IPS-18a (cell line): ENCODE results near the gene ZNF639.
"Not testable (repeated sequence)": the region's sequence is repeated elsewhere in the genome, so short reads cannot be mapped to it uniquely, and the experiment has no call there.

Experiments used
- H3K27ac ChIP-seq: one replicate; pipeline ENCODE4 v1.5.1; 2013; ENCODE audit warnings: low read length
- H3K27me3 ChIP-seq: one replicate; pipeline ENCODE4 v1.6.1; 2013; ENCODE audit warnings: mild to moderate bottlenecking, low read length; ENCODE audit not compliant: control insufficient read depth, insufficient read depth
- H3K36me3 ChIP-seq: one replicate; pipeline ENCODE4 v1.6.1; 2013; ENCODE audit warnings: low read depth, low read length; ENCODE audit not compliant: control insufficient read depth
- H3K4me1 ChIP-seq: one replicate; pipeline ENCODE4 v1.6.1; 2013; ENCODE audit warnings: low read depth, low read length; ENCODE audit not compliant: control insufficient read depth
- H3K4me3 ChIP-seq: one replicate; pipeline ENCODE4 v1.5.1; 2013; ENCODE audit warnings: low read length
- H3K9ac ChIP-seq: one replicate; pipeline ENCODE4 v1.6.1; 2013; ENCODE audit warnings: mild to moderate bottlenecking, low read length, moderate library complexity
- H3K9me3 ChIP-seq: one replicate; pipeline ENCODE4 v1.6.1; 2013; ENCODE audit warnings: low read depth, low read length; ENCODE audit not compliant: control insufficient read depth

Gene ZNF639

DNA sequence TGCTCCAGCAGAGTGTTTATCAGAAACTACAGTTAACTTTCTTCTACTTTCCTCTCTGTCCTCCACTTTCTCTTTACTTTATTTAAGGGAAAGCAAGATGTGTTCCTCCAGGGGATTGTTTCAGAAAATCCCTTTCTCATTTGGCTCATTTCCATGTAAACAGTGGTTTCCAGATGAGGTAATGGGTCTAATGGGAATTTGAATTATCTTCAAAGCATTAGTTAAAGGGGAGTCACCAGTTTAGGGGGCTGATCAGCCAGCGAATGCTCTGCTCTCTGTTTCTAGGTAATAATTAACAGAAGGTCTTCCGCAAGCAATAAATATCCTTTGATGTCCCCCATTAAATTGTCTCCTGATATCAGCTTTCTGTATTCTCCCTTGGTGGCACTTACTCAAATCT lies 30.4 kb upstream of the ZNF639 start:
- H3K9ac ChIP-seq: no peak overlapping the region
- H3K4me3 ChIP-seq: no peak overlapping the region
- no peaks in the 10 kb centered on the region for H3K9me3 ChIP-seq
- peaks cover 5% of the 10 kb centered on the region for H3K4me1 ChIP-seq
- no peaks in the 10 kb centered on the region for H3K36me3 ChIP-seq
- no peak overlapping the region for H3K27ac ChIP-seq
- H3K27me3 ChIP-seq: no peaks in the 10 kb centered on the region

- Histone ChIP-seq H3K27me3 (no peaks in the 10 kb centered on the region), H3K9me3 (no peaks in the 10 kb centered on the region), H3K27ac (no peak overlapping the region), H3K9ac (no peak overlapping the region), H3K4me1 (peaks cover 5% of the 10 kb centered on the region), H3K36me3 (no peaks in the 10 kb centered on the region), H3K4me3 (no peak overlapping the region)
These were observed 24.7 kb upstream of the ZNF639 start for GRCh38 chr3:179297971-179298725.

DNA sequence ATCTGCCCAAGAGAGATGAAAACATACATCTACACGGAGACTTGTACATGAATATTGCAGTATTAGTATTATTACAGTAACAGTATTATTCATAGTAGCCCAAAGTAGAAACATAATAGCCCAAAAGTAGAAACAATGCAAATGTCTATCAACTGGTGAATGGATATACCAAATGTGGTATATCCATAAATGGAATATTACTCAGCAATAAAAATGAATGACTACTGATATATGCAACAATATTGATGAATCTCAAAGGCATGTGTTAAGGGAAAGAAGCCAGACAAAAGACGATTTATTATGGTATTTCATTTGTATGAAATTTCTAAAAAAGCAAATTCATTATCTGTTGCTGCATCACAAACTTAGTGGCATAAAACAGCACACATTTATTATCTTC lies 23.5 kb upstream of the ZNF639 start:
- Histone ChIP-seq H3K27me3 (no peaks in the 10 kb centered on the region), H3K4me1 (peaks cover 5% of the 10 kb centered on the region), H3K4me3 (no peak overlapping the region), H3K27ac (no peak overlapping the region), H3K9ac (no peak overlapping the region), H3K36me3 (no peaks in the 10 kb centered on the region), H3K9me3 (no peaks in the 10 kb centered on the region)

DNA sequence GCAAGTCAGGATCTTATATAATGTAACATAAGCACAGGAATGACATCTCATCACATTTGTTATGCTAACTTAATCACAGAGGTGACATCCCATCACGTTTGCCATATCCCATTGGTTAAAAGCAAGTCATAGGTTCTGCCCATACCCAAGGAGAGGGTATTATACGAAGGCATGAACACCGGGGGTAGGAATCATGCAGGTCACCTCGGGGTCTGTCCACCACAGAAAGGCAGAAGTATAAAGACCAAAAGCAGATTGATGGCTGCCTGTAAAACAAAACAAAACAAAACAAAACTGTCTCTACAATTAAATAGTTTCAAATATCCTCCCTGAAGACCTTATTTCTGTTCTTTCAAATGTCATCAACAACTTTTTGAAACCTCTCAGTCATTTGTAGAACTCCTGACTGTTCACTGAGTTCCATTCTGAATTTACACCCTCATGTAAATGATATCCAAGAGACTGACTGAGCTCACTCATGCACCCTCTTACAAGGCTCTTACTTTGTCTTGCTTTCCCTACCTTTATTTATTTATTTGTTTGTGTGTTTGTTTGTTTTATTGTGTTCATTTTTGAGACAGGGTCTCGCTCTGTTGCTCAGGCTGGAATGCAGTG lies 22.7 kb upstream of the ZNF639 start:
- no peaks in the 10 kb centered on the region for H3K9me3 ChIP-seq
- H3K27me3 ChIP-seq: no peaks in the 10 kb centered on the region
- H3K4me1 ChIP-seq: peaks cover 5% of the 10 kb centered on the region
- H3K36me3 ChIP-seq: no peaks in the 10 kb centered on the region
- no peak overlapping the region for H3K27ac ChIP-seq
- no peak overlapping the region for H3K9ac ChIP-seq
- H3K4me3 ChIP-seq: no peak overlapping the region

DNA sequence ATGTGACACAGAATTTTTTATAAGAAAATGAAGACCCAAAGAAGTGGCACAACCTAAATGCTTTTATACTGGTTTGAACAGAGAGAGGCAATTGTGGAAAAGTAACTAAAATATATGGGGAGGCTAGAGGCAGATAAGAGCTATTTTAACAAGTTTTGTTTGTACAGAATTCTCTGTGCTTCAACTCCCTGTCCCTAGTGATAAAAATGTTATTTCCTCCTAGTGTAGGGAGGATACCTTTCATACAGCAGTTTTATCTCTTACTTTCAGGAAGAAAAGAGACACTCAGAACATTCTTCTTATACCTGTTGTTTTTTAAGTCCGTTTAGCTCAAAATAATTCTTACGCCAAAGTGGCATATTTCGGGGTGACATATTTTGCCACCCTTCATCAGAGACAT lies 21.2 kb upstream of the ZNF639 start:
- Histone ChIP-seq H3K27me3 (no peaks in the 10 kb centered on the region), H3K4me1 (no peaks in the 10 kb centered on the region), H3K27ac (no peak overlapping the region), H3K36me3 (no peaks in the 10 kb centered on the region), H3K9me3 (no peaks in the 10 kb centered on the region), H3K4me3 (no peak overlapping the region), H3K9ac (no peak overlapping the region)

DNA sequence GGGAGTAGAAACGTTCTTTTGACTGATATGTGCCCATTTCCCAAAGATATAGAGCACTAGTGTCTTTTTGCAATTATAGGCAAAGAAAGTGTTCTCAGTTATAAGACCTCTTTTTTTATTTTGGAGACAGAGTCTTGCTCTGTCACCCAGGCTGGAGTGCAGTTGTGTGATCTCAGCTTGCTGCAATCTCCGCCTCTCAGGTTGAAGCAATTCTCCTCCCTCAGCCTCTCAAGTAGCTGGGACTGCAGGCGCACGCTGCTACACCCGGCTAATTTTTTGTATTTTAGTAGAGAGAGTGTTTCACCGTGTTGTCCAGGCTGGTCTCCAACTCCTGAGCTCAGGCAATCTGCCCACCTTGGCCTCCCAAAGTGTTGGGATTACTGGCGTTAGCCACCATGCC lies 20.7 kb upstream of the ZNF639 start:
- no peaks in the 10 kb centered on the region for H3K9me3 ChIP-seq
- H3K4me3 ChIP-seq: no peak overlapping the region
- no peak overlapping the region for H3K9ac ChIP-seq
- no peaks in the 10 kb centered on the region for H3K36me3 ChIP-seq
- H3K27ac ChIP-seq: no peak overlapping the region
- H3K4me1 ChIP-seq: no peaks in the 10 kb centered on the region
- no peaks in the 10 kb centered on the region for H3K27me3 ChIP-seq

- Histone ChIP-seq H3K27me3 (no peaks in the 10 kb centered on the region), H3K9ac (no peak overlapping the region), H3K9me3 (no peaks in the 10 kb centered on the region), H3K4me3 (no peak overlapping the region), H3K36me3 (no peaks in the 10 kb centered on the region), H3K27ac (no peak overlapping the region), H3K4me1 (no peaks in the 10 kb centered on the region)
These were observed 18.2 kb upstream of the ZNF639 start for GRCh38 chr3:179304605-179305004.

- not testable (repeated sequence) for H3K4me1 ChIP-seq, H3K9ac ChIP-seq, H3K9me3 ChIP-seq, H3K27me3 ChIP-seq, H3K27ac ChIP-seq, H3K36me3 ChIP-seq, H3K4me3 ChIP-seq
These were observed 15.5 kb upstream of the ZNF639 start for GRCh38 chr3:179307362-179307761.

- no peak overlapping the region for H3K27ac ChIP-seq
- H3K36me3 ChIP-seq: no peaks in the 10 kb centered on the region
- H3K9me3 ChIP-seq: no peaks in the 10 kb centered on the region
- H3K27me3 ChIP-seq: no peaks in the 10 kb centered on the region
- H3K4me1 ChIP-seq: no peaks in the 10 kb centered on the region
- H3K4me3 ChIP-seq: no peak overlapping the region
- no peak overlapping the region for H3K9ac ChIP-seq
These were observed 14.8 kb upstream of the ZNF639 start for GRCh38 chr3:179308001-179308400.

- Histone ChIP-seq H3K27me3 (no peaks in the 10 kb centered on the region), H3K36me3 (no peaks in the 10 kb centered on the region), H3K4me3 (no peak overlapping the region), H3K9me3 (no peaks in the 10 kb centered on the region), H3K9ac (no peak overlapping the region), H3K27ac (no peak overlapping the region), H3K4me1 (no peaks in the 10 kb centered on the region)
These were observed 13.4 kb upstream of the ZNF639 start for GRCh38 chr3:179309225-179310078.

- H3K27ac ChIP-seq: no peak overlapping the region
- no peak overlapping the region for H3K9ac ChIP-seq
- peaks cover 9% of the 10 kb centered on the region for H3K4me1 ChIP-seq
- peaks cover 10% of the 10 kb centered on the region for H3K27me3 ChIP-seq
- H3K36me3 ChIP-seq: no peaks in the 10 kb centered on the region
- H3K9me3 ChIP-seq: no peaks in the 10 kb centered on the region
- no peak overlapping the region for H3K4me3 ChIP-seq
These were observed 4.0 kb upstream of the ZNF639 start for GRCh38 chr3:179318876-179319275.
